Body of pancreas (tissue), 4 donors: Measurements from ENCODE around the gene ACOX1.
A peak's percentile ranks its signal among the peaks of the same experiment; 100 is the strongest.

Experiments used
- POLR2A ChIP-seq, 3 donors: fragments of 450-650 bp; IDR thresholded peaks; one replicate each; pipeline ENCODE4 v1.6.1; 2016; ENCODE audit warnings: antibody characterized with exemption in 3 of 3, mild to moderate bottlenecking in 2 of 3
- TF ChIP-seq, protein P1 (sequence below), 7 experiments: fragments of 450-650 bp in 4 of 7; fragments of 200-600 bp in 3 of 7; sonication (generic) in 3 of 7; IDR thresholded peaks; one replicate each; pipeline ENCODE4 v1.5.1; 2016 to 2019; ENCODE audit warnings: antibody characterized with exemption in 7 of 7

DNA sequence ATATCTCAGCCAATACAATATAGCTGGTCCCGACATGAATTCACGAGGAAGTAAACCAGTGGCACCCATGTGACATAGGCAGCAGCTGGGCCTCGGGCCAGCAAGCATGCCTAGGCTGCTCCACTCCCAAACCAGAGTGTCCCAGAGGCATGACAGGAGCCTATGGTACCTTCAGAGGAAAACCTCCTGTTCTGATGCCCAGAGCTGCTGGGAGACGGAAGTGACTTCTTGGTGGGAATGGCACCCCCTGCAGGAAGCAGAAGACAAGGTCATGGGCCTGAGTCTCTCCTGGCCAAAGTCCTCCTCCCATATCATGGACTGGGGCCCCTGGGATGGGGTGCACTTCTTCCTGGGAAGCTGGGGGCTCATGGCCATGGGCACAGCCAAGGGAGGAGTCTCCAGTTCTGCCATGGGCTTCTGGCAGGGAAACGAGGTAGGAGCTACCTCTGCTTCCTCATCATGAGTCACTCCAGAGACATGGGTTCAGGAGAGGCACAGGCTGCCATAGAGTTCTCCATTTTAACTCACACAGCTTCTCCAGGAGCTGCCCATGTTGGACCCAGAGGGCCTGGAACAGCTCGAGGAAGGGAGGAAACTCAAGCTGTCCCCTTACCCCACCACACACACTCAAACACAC is 51.6 kb downstream of the ACOX1 start:
- TF ChIP-seq, protein P1, sequence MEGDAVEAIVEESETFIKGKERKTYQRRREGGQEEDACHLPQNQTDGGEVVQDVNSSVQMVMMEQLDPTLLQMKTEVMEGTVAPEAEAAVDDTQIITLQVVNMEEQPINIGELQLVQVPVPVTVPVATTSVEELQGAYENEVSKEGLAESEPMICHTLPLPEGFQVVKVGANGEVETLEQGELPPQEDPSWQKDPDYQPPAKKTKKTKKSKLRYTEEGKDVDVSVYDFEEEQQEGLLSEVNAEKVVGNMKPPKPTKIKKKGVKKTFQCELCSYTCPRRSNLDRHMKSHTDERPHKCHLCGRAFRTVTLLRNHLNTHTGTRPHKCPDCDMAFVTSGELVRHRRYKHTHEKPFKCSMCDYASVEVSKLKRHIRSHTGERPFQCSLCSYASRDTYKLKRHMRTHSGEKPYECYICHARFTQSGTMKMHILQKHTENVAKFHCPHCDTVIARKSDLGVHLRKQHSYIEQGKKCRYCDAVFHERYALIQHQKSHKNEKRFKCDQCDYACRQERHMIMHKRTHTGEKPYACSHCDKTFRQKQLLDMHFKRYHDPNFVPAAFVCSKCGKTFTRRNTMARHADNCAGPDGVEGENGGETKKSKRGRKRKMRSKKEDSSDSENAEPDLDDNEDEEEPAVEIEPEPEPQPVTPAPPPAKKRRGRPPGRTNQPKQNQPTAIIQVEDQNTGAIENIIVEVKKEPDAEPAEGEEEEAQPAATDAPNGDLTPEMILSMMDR (IDR thresholded peaks at IDR 0.05), result peak in 3 of 7 experiments; percentile 16 to 27 (median 27)
- no peak for TF ChIP-seq POLR2A (IDR thresholded peaks at IDR 0.05)
